Panc1 (cell line): Measurements from ENCODE around the gene CPLANE1.

Experiments
- POLR2AphosphoS5 ChIP-seq: IDR thresholded peaks from 2 replicates; pipeline ENCODE4 v1.6.1; 2012; ENCODE audit warnings: mild to moderate bottlenecking, low read depth, low read length, moderate library complexity
- SIN3A ChIP-seq: IDR thresholded peaks from 2 replicates; pipeline ENCODE4 v1.6.1; 2012; ENCODE audit warnings: low read depth, mild to moderate bottlenecking, low read length, moderate library complexity, borderline replicate concordance; ENCODE audit not compliant: insufficient read depth
- TCF7L2 ChIP-seq: IDR thresholded peaks from 2 replicates; pipeline ENCODE4 v1.6.1; 2011; ENCODE audit warnings: mild to moderate bottlenecking, low read depth, low read length, inconsistent platforms
- TF ChIP-seq, protein P1 (sequence below): fragments of 450-650 bp; IDR thresholded peaks from 2 replicates; pipeline ENCODE4 v1.5.1; 2017; ENCODE audit warnings: mild to moderate bottlenecking
- TF ChIP-seq, protein P2 (sequence below), 2 experiments: IDR thresholded peaks; 2 replicates each; pipeline ENCODE4 v1.6.1; 2011 to 2012; ENCODE audit warnings: low read depth in 2 of 2, control low read depth in 1 of 2, low read length in 1 of 2, mild to moderate bottlenecking in 1 of 2, moderate library complexity in 1 of 2; ENCODE audit not compliant: insufficient read depth in 1 of 2

DNA sequence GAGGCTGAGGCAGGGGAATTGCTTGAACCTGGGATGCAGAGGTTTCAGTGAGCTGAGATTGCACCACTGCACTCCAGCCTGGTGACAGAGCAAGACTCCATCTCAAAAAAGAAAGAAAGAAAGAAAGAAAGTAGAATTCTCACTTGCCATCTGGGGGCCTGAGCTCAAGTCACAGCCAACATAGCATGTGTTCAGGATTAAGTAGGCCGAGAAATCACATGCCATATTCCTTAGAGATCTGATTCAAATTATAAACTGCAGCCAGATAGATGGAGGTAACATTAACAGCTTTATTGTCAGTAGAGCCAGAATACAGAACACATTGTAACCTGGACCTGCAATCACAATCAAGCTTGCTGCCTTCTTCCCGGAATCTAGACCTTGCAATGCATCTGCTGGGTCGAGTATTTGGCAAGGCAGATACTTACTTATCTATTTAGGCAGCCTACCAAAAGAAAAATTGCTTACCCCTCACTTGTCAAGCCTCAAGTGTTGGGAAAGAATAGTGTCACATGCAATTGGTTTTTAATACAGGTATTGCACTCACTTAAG is 173.7 kb downstream of the CPLANE1 start:
- TF ChIP-seq, protein P1, sequence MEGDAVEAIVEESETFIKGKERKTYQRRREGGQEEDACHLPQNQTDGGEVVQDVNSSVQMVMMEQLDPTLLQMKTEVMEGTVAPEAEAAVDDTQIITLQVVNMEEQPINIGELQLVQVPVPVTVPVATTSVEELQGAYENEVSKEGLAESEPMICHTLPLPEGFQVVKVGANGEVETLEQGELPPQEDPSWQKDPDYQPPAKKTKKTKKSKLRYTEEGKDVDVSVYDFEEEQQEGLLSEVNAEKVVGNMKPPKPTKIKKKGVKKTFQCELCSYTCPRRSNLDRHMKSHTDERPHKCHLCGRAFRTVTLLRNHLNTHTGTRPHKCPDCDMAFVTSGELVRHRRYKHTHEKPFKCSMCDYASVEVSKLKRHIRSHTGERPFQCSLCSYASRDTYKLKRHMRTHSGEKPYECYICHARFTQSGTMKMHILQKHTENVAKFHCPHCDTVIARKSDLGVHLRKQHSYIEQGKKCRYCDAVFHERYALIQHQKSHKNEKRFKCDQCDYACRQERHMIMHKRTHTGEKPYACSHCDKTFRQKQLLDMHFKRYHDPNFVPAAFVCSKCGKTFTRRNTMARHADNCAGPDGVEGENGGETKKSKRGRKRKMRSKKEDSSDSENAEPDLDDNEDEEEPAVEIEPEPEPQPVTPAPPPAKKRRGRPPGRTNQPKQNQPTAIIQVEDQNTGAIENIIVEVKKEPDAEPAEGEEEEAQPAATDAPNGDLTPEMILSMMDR, result no peak
- TF ChIP-seq POLR2AphosphoS5 (no peak), SIN3A (no peak), TCF7L2 (no peak)
- TF ChIP-seq, protein P2, sequence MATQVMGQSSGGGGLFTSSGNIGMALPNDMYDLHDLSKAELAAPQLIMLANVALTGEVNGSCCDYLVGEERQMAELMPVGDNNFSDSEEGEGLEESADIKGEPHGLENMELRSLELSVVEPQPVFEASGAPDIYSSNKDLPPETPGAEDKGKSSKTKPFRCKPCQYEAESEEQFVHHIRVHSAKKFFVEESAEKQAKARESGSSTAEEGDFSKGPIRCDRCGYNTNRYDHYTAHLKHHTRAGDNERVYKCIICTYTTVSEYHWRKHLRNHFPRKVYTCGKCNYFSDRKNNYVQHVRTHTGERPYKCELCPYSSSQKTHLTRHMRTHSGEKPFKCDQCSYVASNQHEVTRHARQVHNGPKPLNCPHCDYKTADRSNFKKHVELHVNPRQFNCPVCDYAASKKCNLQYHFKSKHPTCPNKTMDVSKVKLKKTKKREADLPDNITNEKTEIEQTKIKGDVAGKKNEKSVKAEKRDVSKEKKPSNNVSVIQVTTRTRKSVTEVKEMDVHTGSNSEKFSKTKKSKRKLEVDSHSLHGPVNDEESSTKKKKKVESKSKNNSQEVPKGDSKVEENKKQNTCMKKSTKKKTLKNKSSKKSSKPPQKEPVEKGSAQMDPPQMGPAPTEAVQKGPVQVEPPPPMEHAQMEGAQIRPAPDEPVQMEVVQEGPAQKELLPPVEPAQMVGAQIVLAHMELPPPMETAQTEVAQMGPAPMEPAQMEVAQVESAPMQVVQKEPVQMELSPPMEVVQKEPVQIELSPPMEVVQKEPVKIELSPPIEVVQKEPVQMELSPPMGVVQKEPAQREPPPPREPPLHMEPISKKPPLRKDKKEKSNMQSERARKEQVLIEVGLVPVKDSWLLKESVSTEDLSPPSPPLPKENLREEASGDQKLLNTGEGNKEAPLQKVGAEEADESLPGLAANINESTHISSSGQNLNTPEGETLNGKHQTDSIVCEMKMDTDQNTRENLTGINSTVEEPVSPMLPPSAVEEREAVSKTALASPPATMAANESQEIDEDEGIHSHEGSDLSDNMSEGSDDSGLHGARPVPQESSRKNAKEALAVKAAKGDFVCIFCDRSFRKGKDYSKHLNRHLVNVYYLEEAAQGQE (IDR thresholded peaks at IDR 0.05; ENCODE audit: insufficient read depth in 1 of 2, low read depth in 2 of 2, low read length in 1 of 2), result no peak
